Neuronal stem cell (in vitro differentiated cells): ENCODE results near the gene PTPRE.
A peak's percentile ranks its signal among the peaks of the same experiment; 100 is the strongest.

Source experiments
- DNase-seq: peaks from one replicate; pipeline ENCODE4 v3.0.0-alpha.2; 2013; ENCODE audit warnings: low spot score
- H2AFZ ChIP-seq: one replicate; pipeline ENCODE4 v1.6.1; 2013; ENCODE audit warnings: mild to moderate bottlenecking, low read length, inconsistent platforms
- H2AK5ac ChIP-seq: 2 replicates; pipeline ENCODE4 v1.6.1; 2013; ENCODE audit warnings: low read depth, mild to moderate bottlenecking, inconsistent platforms, low read length, moderate library complexity, mixed read lengths
- H2BK120ac ChIP-seq: 2 replicates; pipeline ENCODE4 v1.6.1; 2013; ENCODE audit warnings: low read depth, mild to moderate bottlenecking, inconsistent platforms, low read length, moderate library complexity, mixed read lengths
- H2BK12ac ChIP-seq: one replicate; pipeline ENCODE4 v1.6.1; 2013; ENCODE audit warnings: low read length, inconsistent platforms
- H2BK15ac ChIP-seq: 2 replicates; pipeline ENCODE4 v1.6.1; 2013; ENCODE audit warnings: mild to moderate bottlenecking, low read length, inconsistent platforms, mixed read lengths
- H2BK5ac ChIP-seq: one replicate; pipeline ENCODE4 v1.6.1; 2013; ENCODE audit warnings: inconsistent platforms, mild to moderate bottlenecking, low read length, moderate library complexity
- H3K14ac ChIP-seq: one replicate; pipeline ENCODE4 v1.6.1; 2013; ENCODE audit warnings: low read length, inconsistent platforms
- H3K18ac ChIP-seq: 2 replicates; pipeline ENCODE4 v1.6.1; 2013; ENCODE audit warnings: low read length, inconsistent platforms
- H3K23ac ChIP-seq: 2 replicates; pipeline ENCODE4 v1.6.1; 2013; ENCODE audit warnings: low read depth, mild to moderate bottlenecking, mixed read lengths, low read length, inconsistent platforms; ENCODE audit not compliant: poor library complexity
- H3K27ac ChIP-seq: replicated peaks from 3 replicates; pipeline ENCODE4 v1.5.1; 2013; ENCODE audit warnings: low read length, inconsistent platforms
- H3K27me3 ChIP-seq, 3 experiments: 2 replicates each; pipeline ENCODE4 v1.6.1; 2013; ENCODE audit warnings: low read length in 3 of 3, mild to moderate bottlenecking in 2 of 3, inconsistent platforms in 1 of 3, low read depth in 1 of 3, mixed read lengths in 1 of 3, moderate library complexity in 1 of 3; ENCODE audit not compliant: control insufficient read depth in 3 of 3, insufficient read depth in 3 of 3
- H3K36me3 ChIP-seq, 2 donors: replicated peaks in 1 of 2; 2 replicates each; pipeline ENCODE4 v1.6.1; 2013; ENCODE audit warnings: low read length in 2 of 2; ENCODE audit not compliant: control insufficient read depth in 2 of 2, insufficient read depth in 2 of 2
- H3K4ac ChIP-seq: 2 replicates; pipeline ENCODE4 v1.6.1; 2013; ENCODE audit warnings: inconsistent platforms, mild to moderate bottlenecking, low read length, moderate library complexity
- H3K4me1 ChIP-seq, 2 donors: 1 replicate in 1 of 2; 2 replicates in 1 of 2; pipeline ENCODE4 v1.6.1; 2013; ENCODE audit warnings: low read length in 2 of 2, low read depth in 1 of 2; ENCODE audit not compliant: control insufficient read depth in 2 of 2, insufficient read depth in 1 of 2
- H3K4me2 ChIP-seq: one replicate; pipeline ENCODE4 v1.6.1; 2013; ENCODE audit warnings: mild to moderate bottlenecking, low read length, inconsistent platforms; ENCODE audit not compliant: insufficient read depth, poor library complexity, severe bottlenecking
- H3K4me3 ChIP-seq, 2 donors: 2 replicates each; pipeline ENCODE4 v1.5.1; 2013; ENCODE audit warnings: low read length in 2 of 2, mild to moderate bottlenecking in 2 of 2, inconsistent platforms in 1 of 2, moderate library complexity in 1 of 2
- H3K79me1 ChIP-seq: one replicate; pipeline ENCODE4 v1.6.1; 2013; ENCODE audit warnings: low read depth, mild to moderate bottlenecking, inconsistent platforms, low read length, moderate library complexity
- H3K9ac ChIP-seq: one replicate; pipeline ENCODE4 v1.6.1; 2013; ENCODE audit warnings: mild to moderate bottlenecking, low read depth, low read length, inconsistent platforms; ENCODE audit not compliant: poor library complexity
- H3K9me3 ChIP-seq, 2 donors: replicated peaks in 1 of 2; 2 replicates each; pipeline versions ENCODE3 to v1.6.1; 2013; ENCODE audit warnings: low read length in 2 of 2, mild to moderate bottlenecking in 2 of 2, inconsistent platforms in 1 of 2, low read depth in 1 of 2, mixed read lengths in 1 of 2, moderate library complexity in 1 of 2; ENCODE audit not compliant: control insufficient read depth in 2 of 2, insufficient read depth in 1 of 2
- H4K8ac ChIP-seq: one replicate; pipeline ENCODE4 v1.6.1; 2013; ENCODE audit warnings: low read depth, mild to moderate bottlenecking, inconsistent platforms, low read length, moderate library complexity
- H4K91ac ChIP-seq: one replicate; pipeline ENCODE4 v1.6.1; 2013; ENCODE audit warnings: low read length, low read depth, mild to moderate bottlenecking, inconsistent platforms; ENCODE audit not compliant: poor library complexity
- WGBS, 2 donors: extraction: QIAGEN DNeasy Blood & Tissue Kit; methylation state at CpG; one replicate each; pipeline ENCODE4 v1.1.7; 2013; ENCODE audit warnings: missing lambda C conversion rate in 2 of 2, mixed read lengths in 1 of 2; ENCODE audit not compliant: insufficient read length in 2 of 2, insufficient replicate concordance in 1 of 2; ENCODE audit errors: extremely low coverage in 2 of 2; 5-methylcytosine and 5-hydroxymethylcytosine counted together

Gene PTPRE

GRCh38 chr10:127933271-127933670 lies 26.4 kb downstream of the PTPRE start:
- Histone ChIP-seq H3K9ac (no peak overlapping the region), H4K91ac (no peak overlapping the region), H3K23ac (no peak overlapping the region), H3K4me3 (no peak overlapping the region), H4K8ac (no peak overlapping the region), H3K4me1 (peaks cover 0 to under 1% of the 10 kb centered on the region in 2 donors), H2BK15ac (no peak overlapping the region), H2BK120ac (no peak overlapping the region), H3K18ac (no peak overlapping the region), H2BK5ac (no peak overlapping the region), H3K4me2 (no peak overlapping the region), H2BK12ac (no peak overlapping the region), H3K27ac (no peak overlapping the region), H2AFZ (no peak overlapping the region), H3K4ac (no peak overlapping the region), H2AK5ac (no peak overlapping the region), H3K79me1 (no peaks in the 10 kb centered on the region), H3K36me3 (no peaks in the 10 kb centered on the region), H3K14ac (no peak overlapping the region), H3K9me3 (no peaks in the 10 kb centered on the region), H3K27me3 (no peaks in the 10 kb centered on the region)
- no peak for DNase-seq
- WGBS, 2 donors = no CpG with 5 or more reads among the region's 5 CpGs

GRCh38 chr10:127934383-127934782 lies 27.5 kb downstream of the PTPRE start:
- no peaks in the 10 kb centered on the region for H3K79me1 ChIP-seq
- H2BK12ac ChIP-seq = no peak overlapping the region
- no CpG with 5 or more reads among the region's 14 CpGs for whole genome bisulfite sequencing, 2 donors

GRCh38 chr10:127935071-127935561 lies 28.2 kb downstream of the PTPRE start:
- Histone ChIP-seq H2BK15ac (peak overlapping the region; percentile 88), H2BK12ac (no peak overlapping the region), H3K79me1 (no peaks in the 10 kb centered on the region), H2AK5ac (peak overlapping the region; percentile 10), H3K14ac (no peak overlapping the region), H3K4ac (no peak overlapping the region), H3K4me2 (no peak overlapping the region), H2BK120ac (no peak overlapping the region), H3K36me3 (no peaks in the 10 kb centered on the region), H3K27ac (no peak overlapping the region), H3K4me1 (peaks cover 0 to 5% of the 10 kb centered on the region in 2 donors), H3K18ac (peak overlapping the region; percentile 60), H3K9ac (no peak overlapping the region), H2BK5ac (no peak overlapping the region), H3K23ac (no peak overlapping the region), H4K8ac (no peak overlapping the region), H3K27me3 (no peaks in the 10 kb centered on the region), H2AFZ (no peak overlapping the region), H4K91ac (no peak overlapping the region), H3K4me3 (no peak overlapping the region), H3K9me3 (no peaks in the 10 kb centered on the region)
- no CpG with 5 or more reads among the region's 16 CpGs for WGBS, 2 donors
- no peak for DNase-seq

More at GRCh38 chr10:127934383-127934782, 27.5 kb downstream of the PTPRE start:
- Histone ChIP-seq H4K8ac (no peak overlapping the region), H3K9me3 (no peaks in the 10 kb centered on the region), H3K27ac (no peak overlapping the region), H3K4me1 (peaks cover 0 to 3% of the 10 kb centered on the region in 2 donors), H3K27me3 (no peaks in the 10 kb centered on the region), H2AK5ac (no peak overlapping the region), H3K4ac (no peak overlapping the region), H3K23ac (no peak overlapping the region), H2BK15ac (no peak overlapping the region), H3K9ac (no peak overlapping the region), H2BK120ac (no peak overlapping the region), H3K14ac (no peak overlapping the region), H3K18ac (no peak overlapping the region), H3K4me2 (no peak overlapping the region), H2BK5ac (no peak overlapping the region), H3K36me3 (no peaks in the 10 kb centered on the region), H3K4me3 (no peak overlapping the region), H4K91ac (no peak overlapping the region), H2AFZ (no peak overlapping the region)
- DNase-seq = no peak

GRCh38 chr10:127937069-127937468 lies 30.2 kb downstream of the PTPRE start:
- no peak overlapping the region for H3K18ac ChIP-seq
- no peak overlapping the region for H2BK5ac ChIP-seq
- H3K79me1 ChIP-seq = no peaks in the 10 kb centered on the region
- no peak overlapping the region for H3K23ac ChIP-seq
- H3K4me3 ChIP-seq = no peak overlapping the region
- DNase-seq = no peak
- no peaks in the 10 kb centered on the region for H3K36me3 ChIP-seq
- no peaks in the 10 kb centered on the region for H3K9me3 ChIP-seq
- H2AK5ac ChIP-seq = no peak overlapping the region
- no peak overlapping the region for H2BK12ac ChIP-seq
- no peak overlapping the region for H3K14ac ChIP-seq
- no peak overlapping the region for H2BK120ac ChIP-seq
- H3K27ac ChIP-seq = no peak overlapping the region
- H4K8ac ChIP-seq = no peak overlapping the region
- H4K91ac ChIP-seq = no peak overlapping the region
- no peak overlapping the region for H2AFZ ChIP-seq
- H3K27me3 ChIP-seq = no peaks in the 10 kb centered on the region
- H3K9ac ChIP-seq = no peak overlapping the region
- no peak overlapping the region for H3K4me2 ChIP-seq
- peaks cover 0 to 5% of the 10 kb centered on the region in 2 donors for H3K4me1 ChIP-seq
- H2BK15ac ChIP-seq = no peak overlapping the region
- no peak overlapping the region for H3K4ac ChIP-seq
